ENCODE measurements around the gene P4HTM.

P4HTM gene

DNA sequence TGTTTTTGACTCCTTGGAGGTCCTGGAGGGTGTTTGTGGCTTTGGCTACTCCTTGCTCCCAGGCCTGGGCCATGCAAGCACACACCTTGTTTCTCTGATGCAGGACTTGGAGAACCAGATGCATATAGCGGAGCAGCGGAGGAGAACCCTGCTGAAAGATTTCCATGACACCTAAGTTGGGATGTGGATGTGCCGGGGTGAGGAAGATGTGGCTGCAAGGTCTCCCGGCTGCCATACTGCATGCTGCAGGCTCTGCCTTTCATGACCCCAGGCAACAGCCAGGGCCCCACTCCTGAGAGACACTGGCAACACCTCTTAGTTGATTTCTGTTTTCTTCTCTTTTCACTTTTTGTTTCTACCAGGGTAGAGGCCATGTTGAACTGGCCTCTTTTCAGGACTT lies 6.9 kb upstream of the P4HTM start:
- no peak for DNase-seq (ENCODE audit: low spot score)

DNA sequence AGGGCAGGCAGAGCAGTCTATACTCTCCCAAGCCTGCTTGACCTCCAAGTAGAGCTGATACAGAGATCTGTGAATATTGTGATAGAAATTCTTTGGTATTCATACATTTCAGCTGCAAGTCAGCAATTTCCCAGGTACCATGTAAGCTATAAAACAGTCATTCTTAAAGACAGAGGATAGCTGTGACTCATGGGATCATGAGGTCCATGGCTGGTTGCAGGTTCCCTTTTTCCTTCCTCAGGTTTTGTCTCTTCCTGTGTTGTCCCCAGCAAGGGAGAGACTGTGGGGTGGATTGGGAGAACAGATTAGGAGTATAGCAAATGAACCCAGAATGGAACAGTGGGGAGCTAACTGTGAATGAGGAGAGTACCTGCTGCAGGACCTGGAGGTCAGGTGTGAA lies 5.4 kb upstream of the P4HTM start:
- no peak for DNase-seq (ENCODE audit: low spot score)

DNA sequence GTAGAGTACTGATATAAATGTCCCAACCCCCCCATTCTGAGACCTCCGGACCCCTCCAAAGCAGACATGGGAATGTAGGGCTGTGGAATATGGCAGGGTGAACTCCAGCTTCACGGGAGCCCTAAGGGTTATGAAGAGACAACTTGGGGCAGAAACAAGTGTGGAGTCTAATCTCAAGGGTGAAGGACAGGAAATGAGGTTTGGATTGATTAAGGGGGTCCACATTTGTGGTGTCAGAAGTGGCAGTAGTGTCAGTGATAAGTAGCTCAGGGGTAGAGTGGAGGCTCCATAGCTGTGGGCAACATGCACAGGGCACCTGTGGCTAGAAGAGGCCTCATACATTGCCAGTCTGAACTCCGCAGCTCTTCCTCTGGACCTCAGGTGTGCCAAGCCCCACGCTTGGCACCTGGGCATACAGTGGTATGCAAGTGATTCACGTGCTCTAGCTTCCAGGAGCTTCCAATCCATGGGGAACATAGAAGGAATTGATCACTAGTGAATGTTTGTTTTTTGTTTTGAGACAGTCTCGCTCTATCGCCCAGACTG lies 4.1 kb upstream of the P4HTM start:
- no peak for DNase-seq (ENCODE audit: low spot score)

DNA sequence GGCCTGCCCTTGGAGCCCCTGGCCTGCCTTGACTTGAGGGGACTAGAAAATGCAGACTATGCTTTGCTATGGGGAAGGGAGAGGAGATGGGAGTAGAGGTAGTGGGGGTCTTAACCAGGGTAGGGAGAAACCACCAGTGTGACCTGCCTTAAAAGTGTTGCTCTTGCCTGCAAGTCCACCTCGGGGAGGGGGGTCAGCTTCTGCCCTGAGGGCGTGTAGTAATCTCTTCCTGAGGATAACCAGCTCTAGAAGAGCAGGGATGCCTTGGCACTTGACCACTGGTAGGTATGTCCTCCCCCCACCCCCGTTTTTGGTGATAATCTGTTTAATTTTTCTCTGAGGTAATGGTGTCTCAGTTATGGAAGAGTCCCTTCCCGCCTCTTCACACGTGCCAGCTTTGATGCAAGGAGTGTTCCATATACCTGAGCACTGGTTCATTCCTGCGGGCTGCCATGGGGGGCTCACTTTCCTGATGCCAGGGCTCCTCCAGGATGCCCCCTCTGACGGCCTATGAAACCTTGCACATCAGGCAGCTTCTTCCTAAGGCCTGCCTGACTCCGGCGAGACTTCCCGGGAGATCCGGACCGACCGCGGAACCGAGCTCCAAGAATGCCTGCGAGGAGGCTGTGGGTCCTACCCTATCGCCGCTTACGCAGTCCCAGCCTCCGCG lies 780 bp upstream of the P4HTM start:
- DNase-seq (ENCODE audit: low spot score), result no peak

DNA sequence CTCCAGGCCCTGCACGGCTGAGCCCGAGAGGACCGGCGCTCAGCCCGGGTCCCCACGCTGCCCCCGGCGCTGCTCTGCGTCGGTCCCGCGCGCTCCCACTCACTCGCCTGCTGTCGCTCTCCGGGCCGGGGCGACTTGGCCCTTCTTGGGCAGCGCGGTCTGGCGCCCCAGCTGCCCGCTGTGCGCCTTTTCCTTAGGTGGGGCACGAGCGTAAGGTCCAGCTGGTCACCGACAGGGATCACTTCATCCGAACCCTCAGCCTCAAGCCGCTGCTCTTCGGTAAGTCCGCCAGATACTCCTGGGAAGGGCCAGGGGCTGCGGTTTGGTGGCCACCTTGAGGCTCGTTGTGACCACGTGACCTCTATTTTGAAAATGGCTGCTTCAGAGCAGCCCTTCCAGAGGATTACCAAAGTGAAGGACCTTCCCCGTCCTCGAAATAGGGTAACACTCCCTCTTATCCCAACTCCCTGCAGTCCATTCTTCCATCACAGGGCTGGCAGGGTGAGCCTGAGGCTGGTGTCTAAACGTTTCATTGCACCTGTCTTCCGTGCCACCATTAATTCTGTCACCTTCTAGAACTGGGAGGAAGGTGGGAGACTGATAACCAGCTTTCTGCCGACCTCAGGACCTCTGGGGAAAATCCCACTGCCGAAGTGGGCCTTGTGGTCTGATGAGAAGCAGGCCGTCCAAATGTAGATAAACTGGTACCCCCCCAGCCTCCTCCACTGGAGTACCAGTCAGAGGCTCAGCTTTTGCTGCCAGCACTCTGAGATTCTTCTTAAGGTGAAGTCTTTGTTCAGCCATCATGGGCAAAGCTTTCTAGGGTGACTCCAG lies 812 bp downstream of the P4HTM start:
- peak; percentile 66 for DNase-seq (ENCODE audit: low spot score)

DNA sequence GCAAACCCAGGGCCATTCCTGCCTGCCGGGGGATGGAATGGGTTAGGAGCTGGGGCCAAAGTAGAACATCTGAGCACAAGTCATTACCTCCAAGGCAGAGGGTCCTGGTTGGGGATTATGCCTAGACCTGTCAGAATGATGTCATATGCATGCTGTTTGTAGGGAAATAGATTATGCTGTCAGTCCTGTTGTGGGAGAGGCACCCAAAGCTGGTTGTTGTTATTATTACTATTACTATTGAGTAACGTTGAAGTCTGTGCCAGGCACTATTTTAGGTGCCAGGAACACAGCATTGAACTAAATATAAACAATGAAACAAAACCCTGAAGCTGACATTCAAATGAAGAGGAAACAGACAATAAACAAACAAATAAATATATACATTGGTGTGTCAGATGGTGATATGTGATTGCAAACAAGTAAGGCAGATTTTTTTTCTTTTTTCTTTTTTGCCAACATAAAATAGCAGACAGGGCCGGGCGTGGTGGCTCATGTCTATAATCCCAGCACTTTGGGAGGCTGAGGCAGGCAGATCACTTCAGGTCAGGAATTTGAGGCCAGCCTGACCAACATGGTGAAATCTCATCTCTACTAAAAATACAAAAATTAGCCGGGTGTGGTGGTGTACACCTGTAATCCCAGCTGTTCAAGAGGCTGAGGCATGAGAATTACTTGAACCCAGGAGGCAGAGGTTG lies 2.0 kb downstream of the P4HTM start:
- DNase-seq (ENCODE audit: low spot score), result no peak

DNA sequence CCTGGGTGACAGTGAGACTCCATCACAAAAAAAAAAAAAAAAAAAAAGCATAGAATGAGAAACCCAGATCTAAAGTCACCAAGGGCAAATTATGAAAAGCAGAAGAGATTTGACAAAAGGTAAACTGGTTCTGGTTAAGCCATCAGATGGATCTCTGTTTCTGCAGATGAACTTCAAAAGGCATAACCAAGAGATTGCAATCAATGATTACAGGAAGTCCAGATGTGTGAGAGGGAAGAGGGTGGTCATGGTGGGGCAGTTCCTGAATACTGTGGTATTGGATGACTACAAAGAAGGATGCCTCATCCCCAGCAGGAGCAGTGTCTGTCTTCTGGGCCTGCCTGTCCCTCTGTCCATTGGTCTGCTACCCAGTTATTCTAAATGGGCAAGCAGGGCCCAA lies 3.8 kb downstream of the P4HTM start:
- DNase-seq (ENCODE audit: low spot score), result no peak

DNA sequence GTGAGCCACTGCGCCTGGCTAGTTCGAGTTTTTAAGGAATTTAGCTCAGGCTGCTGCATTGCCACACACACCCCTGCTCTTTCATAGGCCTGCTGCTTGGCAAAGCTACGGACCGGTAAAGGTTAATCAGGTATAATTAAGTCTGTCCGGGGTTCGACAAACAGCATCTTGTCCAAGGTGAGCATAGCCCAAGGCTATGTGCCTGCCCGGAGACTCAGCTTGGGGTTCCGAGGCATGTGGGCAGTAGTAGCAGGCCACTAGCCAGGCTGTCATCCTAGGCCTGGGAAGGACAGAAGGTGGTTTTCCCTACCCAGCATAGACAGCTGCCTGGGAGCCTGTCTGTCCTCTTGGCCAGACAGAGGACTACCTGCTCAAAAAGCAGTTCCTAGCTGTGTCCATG lies 6.6 kb downstream of the P4HTM start:
- DNase-seq (ENCODE audit: low spot score), result no peak

DNA sequence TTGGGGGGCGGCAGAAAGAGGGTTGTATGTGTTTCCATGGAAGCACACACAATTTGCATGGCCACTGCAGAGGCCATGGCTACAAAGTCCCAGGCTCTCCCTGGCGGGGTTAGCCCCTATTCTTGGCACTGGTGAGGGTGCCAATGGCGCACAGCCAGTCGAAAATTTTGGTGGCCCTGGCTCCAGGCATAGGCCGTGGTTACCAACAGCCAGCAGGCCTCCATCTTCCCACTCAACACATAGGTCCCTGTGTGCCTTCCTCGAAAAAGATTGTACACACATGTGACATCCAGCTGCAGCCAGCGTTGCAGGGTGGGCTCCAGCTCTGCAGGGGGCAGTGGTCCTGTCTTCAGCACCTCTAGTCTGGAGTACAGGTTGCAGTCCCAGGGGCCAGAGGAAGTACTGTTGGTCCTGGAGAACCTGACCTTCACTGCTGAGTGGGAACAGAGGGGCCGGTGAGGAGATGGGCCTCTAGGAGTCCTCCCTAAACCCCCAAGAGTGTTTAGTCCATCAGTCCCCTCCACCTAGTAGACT lies 7.1 kb downstream of the P4HTM start:
- no peak for DNase-seq (ENCODE audit: low spot score)

DNA sequence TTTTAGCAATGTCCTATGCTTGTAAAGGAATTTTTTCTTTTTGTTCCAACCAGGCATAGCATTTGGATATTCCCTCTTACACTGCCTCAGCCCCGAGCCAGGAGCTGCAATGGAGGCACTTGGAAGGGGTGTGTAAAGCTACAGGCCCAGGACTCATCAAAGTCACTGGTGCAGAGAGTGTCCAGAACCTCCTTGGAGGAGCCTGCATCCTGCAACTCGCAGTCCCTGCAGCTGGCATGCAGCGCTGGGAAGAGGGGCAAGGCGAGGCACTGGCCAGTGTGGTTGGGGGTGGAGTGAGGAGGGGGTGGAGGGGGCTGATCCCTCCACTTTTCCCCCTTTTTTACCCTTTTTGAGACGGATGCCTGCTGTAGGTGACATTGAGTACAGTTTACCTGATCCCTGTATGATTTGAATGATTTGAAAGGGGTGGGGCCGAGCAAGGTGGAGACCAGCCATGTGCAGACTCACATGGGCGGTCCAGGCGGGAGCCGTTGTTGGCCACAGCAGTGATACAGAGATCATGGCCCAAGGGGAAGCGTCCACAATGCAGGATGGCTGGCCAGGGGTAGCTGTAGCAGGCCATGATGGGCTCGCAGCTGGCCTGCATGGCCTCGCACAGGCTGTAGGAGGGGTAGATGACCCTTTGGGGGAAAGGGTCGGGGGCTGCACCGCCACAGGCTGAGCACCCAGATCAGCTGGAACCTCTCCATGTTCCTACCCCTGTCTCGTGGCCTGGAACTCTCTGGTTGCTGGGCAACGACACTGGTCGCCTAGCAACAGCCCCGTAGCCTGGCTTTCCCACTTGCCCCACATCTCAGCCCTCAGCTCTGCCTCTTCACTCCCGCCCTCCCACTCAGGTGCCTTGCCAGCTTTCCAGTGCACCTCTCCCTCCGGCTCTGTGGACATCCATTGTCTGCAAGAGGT lies 7.9 kb downstream of the P4HTM start:
- peak; percentile 75 for DNase-seq (ENCODE audit: low spot score)

DNA sequence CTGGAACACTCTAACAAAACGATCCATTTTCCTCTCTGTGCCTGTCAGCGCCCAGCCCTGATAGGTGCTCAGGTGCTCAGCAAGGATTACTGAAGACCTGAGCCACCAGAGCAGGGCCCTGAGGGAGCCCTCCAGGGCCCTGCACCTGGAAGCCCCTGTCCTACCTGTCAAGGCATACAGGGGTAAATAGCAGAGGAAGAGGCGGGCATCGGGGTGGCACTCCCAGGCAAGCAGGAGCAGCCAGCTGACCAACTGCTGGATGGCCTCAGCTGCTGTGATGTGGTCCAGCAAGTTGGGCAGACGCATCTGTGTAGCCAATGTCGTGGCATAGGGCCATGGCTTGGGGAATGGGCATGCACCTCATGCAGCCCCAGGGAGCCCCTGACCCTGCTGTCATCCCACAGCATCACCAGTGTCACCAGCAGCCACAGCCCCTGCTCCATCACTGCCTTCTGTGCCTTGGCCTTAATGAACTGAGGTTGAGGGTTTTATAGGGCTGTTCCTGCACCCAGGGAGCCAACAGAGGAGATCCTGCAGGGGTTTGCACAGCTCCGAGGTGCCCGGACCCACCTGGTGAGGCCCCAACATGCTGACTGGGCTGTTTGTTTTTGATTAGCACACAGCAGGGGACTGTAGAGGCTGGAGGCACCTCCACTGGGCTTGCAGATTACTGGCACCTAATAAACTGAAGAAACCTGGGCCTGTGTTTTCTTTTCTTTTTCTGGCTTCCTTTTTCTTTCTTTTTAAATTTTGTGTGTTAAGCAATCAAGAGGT lies 9.2 kb downstream of the P4HTM start:
- DNase-seq (ENCODE audit: low spot score), result no peak

DNA sequence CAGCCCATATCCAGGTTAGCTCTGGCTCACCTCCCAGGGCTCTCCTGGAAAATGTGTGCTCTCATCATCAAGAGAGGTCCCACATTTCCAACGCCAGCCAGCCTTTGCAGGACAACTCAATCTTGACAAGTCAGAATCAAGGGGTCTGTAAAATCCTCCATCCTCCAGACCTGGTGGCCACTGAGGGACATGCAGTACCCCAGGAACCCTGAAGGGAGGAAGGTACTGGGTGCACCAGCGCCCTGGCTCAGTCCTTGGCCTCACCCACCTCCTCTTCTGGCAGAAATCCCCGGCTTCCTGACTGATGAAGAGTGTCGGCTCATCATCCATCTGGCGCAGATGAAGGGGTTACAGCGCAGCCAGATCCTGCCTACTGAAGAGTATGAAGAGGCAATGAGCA lies 11.1 kb downstream of the P4HTM start:
- no peak for DNase-seq (ENCODE audit: low spot score)

DNA sequence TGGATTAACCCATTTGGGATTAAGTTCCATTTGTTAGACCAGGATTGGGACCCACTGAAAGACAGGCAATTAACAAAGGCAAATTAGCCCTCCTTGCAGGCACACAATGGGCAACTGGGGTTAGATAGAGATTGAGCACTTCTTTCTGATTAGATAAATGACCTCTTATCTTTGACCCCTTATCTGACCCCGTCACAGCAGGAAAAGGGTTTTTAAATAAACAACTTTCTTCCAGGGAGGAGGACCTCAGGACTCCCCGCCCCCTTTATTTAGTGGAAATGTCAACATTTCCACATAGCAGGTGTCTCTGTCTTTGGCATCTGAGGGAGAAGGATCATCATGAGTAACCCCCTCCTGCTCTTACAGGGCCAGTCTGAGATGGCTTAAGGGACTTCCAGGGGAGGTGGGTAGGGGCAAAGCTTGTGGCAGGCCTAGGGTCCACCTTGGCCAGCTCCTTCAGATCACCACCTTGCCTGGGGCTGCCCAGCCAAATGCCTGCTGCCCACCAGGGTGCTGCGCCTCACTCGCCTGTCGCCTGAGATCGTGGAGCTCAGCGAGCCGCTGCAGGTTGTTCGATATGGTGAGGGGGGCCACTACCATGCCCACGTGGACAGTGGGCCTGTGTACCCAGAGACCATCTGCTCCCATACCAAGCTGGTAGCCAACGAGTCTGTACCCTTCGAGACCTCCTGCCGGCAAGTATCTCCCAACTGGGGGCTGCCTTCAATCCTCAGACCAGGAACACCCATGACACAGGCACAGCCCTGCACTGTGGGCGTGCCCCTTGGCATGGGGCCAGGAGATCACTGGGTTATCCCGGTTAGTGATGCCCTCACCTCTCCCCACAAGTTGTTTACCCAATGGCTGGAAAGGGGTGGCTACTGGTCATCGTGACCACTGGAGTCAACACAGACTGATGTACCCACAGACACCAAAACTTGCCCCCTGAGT lies 14.6 kb downstream of the P4HTM start:
- no peak for DNase-seq (ENCODE audit: low spot score)

DNA sequence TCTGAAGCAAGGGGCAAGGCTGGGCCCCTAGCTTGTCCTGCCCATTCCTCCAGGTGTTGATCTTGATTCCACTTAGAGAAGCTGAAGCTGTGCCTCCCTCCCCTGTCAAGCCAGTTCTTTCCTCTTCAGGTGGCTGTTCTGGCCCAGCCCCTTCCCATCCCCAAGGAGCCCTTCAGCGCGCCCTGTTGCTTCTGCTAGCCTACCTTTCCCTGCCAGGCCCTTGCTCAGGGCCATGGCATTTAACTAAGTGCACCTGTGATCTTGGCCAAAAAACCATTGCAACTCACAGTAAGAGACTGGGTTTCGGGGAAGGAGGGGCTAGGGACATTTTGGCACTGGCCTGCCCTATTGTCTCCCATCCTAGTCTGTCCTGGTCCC lies 15.3 kb downstream of the P4HTM start:
- no peak for DNase-seq (ENCODE audit: low spot score)

DNA sequence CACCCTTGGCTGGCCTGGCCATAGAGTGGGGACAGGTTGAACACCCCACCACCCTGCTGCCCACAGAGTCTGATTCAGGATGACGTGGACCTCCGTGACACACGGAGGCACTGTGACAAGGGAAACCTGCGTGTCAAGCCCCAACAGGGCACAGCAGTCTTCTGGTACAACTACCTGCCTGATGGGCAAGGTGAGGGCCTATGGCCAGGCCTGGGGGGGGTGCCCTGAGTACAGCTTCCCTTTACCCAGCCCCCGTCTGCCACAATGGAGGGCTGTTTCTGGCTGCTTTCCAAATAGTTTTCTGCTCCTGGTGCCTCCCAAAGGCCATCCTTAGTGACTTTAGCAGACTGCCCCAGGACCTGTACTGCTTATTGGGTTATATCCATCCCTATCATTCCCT lies 16.0 kb downstream of the P4HTM start:
- no peak for DNase-seq (ENCODE audit: low spot score)

DNA sequence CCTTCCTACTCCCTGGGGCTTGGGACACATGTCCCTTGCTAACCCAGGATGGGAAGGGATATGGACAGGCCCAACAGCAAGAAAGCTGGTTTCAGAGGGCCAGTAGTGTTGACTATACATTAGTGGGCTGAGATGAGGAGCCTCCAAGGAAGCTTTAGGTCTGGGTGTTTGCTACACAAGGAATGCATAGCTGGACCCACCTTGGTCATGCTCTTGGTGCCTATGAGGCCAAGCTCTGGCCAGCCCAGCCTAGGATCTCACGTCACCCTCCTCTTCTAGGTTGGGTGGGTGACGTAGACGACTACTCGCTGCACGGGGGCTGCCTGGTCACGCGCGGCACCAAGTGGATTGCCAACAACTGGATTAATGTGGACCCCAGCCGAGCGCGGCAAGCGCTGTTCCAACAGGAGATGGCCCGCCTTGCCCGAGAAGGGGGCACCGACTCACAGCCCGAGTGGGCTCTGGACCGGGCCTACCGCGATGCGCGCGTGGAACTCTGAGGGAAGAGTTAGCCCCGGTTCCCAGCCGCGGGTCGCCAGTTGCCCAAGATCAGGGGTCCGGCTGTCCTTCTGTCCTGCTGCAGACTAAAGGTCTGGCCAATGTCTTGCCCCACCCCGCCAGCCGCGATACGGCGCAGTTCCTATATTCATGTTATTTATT lies 16.5 kb downstream of the P4HTM start:
- DNase-seq (ENCODE audit: low spot score), result no peak

DNA sequence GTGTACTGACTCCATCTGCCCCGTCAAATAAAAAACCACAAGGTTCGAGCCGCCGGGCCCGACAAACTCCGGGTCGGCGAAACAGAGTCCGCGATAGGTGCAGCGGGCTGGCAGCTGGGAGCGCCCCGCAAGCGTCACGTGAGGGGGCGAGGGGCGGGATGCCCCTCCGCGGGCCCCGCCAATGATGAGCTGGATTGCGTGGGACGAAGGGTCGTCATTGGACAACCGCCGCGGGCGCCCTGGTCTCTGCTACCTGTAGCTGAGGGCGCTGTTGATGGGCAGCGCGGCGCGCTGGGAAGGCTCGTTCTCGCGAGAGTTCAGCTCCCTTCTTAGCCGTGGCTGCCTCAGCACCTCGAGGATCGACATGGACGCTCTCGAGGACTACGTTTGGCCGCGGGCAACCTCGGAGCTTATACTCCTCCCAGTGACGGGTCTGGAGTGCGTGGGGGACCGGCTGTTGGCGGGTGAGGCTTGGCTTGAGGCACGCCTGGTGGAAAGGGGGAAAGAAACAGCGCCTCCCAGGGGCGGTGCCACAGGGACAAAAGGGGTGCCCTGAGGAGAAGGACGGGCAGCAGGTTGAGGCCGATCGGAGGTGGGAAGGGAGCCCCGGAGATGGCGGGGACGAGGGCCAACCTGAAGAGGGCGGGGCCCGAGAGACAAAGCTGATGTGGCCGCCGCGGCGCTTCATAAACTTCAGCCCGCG lies 17.2 kb downstream of the P4HTM start, which contains the start of gene WDR6:
Gene WDR6 (plus strand): TSS at position 324 of the 703 bp plus-strand sequence. CDS start 41 bp downstream, at position 365.
- peak; percentile 97 for DNase-seq (ENCODE audit: low spot score)

Measured in ecto neural progenitor cell (in vitro differentiated cells).